HUES6 (cell line): ENCODE data around the gene EPB41.
"Not testable (repeated sequence)": the region's sequence is repeated elsewhere in the genome, so short reads cannot be mapped to it uniquely, and the experiment has no call there.

Experiments used
- H3K27ac ChIP-seq: 2 replicates; pipeline ENCODE4 v1.7.0; 2013; ENCODE audit warnings: low read depth, mild to moderate bottlenecking, low read length, inconsistent platforms
- H3K27me3 ChIP-seq: 2 replicates; pipeline ENCODE4 v1.6.1; 2013; ENCODE audit warnings: low read length; ENCODE audit not compliant: control insufficient read depth, insufficient read depth
- H3K36me3 ChIP-seq: 2 replicates; pipeline ENCODE4 v1.6.1; 2013; ENCODE audit warnings: low read length; ENCODE audit not compliant: control insufficient read depth, insufficient read depth
- H3K4me1 ChIP-seq: 2 replicates; pipeline ENCODE4 v1.6.1; 2013; ENCODE audit warnings: low read length; ENCODE audit not compliant: control insufficient read depth, insufficient read depth
- H3K4me3 ChIP-seq: 2 replicates; pipeline ENCODE4 v1.5.1; 2013; ENCODE audit warnings: low read depth, low read length
- H3K9ac ChIP-seq: one replicate; pipeline ENCODE4 v1.6.1; 2013; ENCODE audit warnings: mild to moderate bottlenecking, low read length
- H3K9me3 ChIP-seq: 2 replicates; pipeline ENCODE4 v1.6.1; 2013; ENCODE audit warnings: low read depth, low read length; ENCODE audit not compliant: control insufficient read depth, insufficient read depth

The EPB41 gene

DNA sequence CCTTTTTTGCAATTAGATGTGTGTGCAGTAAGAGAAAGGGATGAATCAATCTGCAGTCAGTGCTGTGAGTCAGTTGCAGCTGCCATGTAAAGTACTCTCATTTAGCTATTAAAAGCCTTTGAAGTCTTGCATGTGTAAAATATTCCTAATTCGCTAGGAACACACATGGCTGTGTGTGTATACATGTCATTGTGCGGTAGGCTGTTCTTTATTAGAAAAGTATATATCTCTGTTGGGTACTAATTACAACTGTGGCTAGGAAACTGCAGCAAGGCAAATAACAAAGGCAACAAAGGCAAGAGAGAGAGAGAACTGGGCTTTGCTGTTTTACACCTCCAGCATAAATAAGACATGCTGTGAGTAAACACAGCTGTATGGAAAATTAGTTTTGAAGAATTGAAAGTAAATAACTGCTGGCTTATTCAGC is 41.7 kb downstream of the EPB41 start:
- Histone ChIP-seq H3K27me3 (no peaks in the 10 kb centered on the region), H3K9ac (no peak overlapping the region), H3K4me3 (no peak overlapping the region), H3K27ac (no peak overlapping the region), H3K36me3 (no peaks in the 10 kb centered on the region), H3K9me3 (no peaks in the 10 kb centered on the region), H3K4me1 (peaks cover 10% of the 10 kb centered on the region)

DNA sequence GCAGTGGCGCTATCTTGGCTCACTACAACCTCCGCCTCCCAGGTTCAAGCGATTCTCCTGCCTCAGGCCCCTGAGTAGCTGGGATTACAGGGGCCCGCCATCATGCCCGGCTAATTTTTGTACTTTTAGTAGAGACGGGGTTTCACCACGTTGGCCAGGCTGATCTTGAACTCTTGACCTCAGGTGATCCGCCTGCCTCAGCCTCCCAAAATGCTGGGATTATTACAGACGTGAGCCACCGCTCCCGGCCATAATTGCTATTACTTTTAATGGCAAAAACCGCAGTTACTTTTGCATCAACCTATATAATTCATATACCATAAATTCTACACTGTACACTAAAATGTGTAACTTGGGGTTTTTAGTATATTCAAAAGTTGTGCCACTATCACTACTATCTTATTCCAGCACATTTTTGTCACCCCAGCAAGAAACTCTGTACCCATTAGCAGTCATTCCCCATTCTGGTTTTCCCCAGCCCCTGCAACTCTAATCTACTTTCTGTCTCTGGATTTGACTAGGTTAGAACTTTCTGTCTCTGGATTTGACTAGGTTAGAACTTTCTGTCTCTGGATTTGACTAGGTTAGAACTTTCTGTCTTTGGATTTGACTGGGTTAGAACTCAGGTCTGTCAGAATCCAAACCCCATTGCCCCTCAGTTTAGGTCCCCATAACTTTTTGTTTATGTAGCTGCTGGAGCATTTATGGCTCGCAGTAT is 47.9 kb downstream of the EPB41 start:
- H3K4me3 ChIP-seq, H3K27me3 ChIP-seq, H3K9me3 ChIP-seq, H3K9ac ChIP-seq, H3K36me3 ChIP-seq, H3K27ac ChIP-seq: not testable (repeated sequence)
- peaks cover 14% of the 10 kb centered on the region for H3K4me1 ChIP-seq

DNA sequence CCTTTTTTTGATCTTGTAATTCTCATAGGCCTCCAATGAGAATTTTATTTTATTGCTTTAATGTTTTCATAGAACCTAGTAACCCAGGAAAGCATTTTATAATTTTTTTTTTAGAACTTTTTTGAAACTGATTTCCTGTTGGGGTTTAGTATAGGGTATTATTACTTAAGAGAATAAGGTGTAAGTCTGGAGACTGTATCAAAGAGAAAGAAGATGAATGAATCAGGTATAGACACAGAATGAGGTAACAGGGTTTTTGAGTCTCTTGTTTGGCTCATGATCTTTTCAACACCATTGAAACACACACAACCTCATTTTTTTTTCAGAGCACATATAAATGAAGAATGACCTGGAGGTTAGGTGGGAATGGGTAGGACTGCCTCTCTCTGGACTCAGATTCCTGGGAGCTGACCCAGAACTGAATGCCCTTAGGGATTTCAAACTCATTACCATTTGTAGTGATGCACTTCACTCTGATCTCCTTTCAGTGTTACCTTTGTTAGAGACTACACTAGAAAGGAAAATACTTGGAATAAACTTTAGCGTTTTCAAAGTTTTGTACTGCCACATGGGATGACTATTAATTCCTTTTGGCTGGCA is 51.0 kb downstream of the EPB41 start:
- Histone ChIP-seq H3K36me3 (no peaks in the 10 kb centered on the region), H3K27me3 (no peaks in the 10 kb centered on the region), H3K9me3 (no peaks in the 10 kb centered on the region), H3K27ac (no peak overlapping the region), H3K4me1 (peaks cover 14% of the 10 kb centered on the region), H3K4me3 (no peak overlapping the region), H3K9ac (no peak overlapping the region)

DNA sequence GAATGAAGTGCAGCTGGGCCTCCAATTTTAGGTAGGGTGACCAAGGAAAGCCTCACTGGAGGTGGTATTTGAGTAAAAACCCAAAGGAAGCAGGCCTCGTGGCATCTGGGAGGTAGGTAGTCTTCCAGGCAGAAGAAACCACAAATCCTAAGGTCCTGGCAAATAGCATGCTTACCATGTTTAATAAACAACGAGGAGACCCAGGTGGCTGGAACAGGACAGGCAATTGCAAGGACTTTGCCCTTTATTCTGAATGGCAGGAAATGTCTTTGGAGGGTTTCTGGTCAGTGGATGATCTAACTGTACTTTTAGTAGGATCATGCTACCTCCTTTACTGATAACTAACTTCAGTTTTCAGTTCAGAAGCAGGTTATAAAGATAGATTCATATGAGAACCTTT is 52.2 kb downstream of the EPB41 start:
- Histone ChIP-seq H3K4me1 (peaks cover 14% of the 10 kb centered on the region), H3K27ac (no peak overlapping the region), H3K4me3 (no peak overlapping the region)

DNA sequence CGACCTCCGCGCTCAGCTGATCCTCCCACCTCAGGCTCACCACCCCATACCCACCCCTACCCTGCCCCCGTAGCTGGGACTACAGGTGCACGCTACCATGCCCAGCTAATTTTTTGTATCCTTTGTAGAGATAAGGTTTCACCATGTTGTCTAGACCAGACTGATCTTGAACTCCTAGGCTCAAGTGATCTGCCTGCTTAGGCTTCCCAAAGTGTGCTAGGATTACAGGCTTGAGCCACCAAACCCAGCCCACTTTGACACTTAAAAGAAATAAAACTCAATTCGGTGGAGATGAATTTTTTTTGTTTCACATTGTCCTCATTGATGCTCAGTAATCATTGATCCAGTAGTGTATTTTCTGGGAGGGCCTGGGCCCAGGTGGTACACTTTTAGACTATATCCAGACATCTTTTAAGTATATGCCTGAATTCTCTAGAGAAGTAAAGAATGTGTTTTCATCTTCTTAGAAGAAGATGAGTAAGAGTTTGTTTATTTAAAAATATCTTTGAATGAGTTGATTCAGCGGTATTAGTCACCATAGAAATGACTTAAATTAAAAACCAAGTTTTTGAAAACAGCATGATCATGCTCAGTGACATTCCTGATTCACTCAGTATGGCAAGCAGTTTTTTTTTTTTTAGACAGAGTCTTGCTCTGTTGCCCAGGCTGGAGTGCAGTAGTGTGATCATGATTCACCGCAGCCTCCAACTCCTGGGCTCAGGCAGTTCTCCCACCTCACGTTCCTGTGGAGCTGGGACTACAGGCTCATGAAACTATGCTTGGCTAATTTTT is 57.8 kb downstream of the EPB41 start:
- H3K9ac ChIP-seq = no peak overlapping the region
- no peaks in the 10 kb centered on the region for H3K36me3 ChIP-seq
- no peaks in the 10 kb centered on the region for H3K4me1 ChIP-seq
- no peaks in the 10 kb centered on the region for H3K9me3 ChIP-seq
- H3K4me3 ChIP-seq = no peak overlapping the region
- H3K27me3 ChIP-seq = no peaks in the 10 kb centered on the region
- no peak overlapping the region for H3K27ac ChIP-seq

More for the DNA sequence above, 52.2 kb downstream of the EPB41 start:
- H3K36me3 ChIP-seq = no peaks in the 10 kb centered on the region
- no peak overlapping the region for H3K9ac ChIP-seq
- no peaks in the 10 kb centered on the region for H3K9me3 ChIP-seq
- no peaks in the 10 kb centered on the region for H3K27me3 ChIP-seq

DNA sequence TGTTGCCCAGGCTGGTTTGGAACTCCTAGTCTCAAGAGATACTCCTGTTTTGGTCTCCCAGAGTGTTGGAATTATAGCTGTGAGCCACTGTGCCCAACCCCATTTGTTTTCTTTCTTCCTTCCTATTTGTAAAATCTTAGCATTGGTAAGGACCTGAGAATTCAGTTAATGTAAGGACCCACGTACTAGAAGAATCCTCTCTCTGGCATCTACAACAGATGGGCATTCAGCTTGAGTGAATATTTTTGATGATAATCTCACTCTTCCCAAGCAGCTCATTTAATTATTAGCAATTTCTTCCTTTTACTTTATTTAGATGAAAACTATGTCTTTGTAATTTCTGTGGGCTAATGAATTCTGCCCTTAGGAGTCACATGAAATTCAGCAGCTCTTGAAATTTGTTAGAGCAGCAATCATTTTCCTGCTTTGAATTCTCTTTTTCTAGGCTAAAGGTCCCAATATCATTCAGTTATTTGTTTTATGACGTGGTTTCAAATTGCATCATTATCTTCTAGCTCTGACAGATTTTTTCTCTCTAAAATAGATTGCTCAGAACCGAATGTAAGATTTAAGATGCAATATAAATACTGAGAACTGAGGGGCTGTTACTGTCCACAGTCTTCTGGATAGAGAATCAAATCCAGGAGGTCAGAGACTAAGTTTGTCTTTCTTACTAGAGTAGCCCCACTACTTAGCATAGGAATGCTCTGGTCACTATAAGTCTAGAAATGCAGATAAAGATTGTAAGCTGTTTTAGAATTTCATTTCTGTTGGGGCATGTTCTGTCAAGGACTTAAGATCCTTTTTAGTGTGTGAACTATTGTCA is 59.4 kb downstream of the EPB41 start:
- Histone ChIP-seq H3K27me3 (no peaks in the 10 kb centered on the region), H3K4me1 (no peaks in the 10 kb centered on the region), H3K27ac (no peak overlapping the region), H3K9me3 (no peaks in the 10 kb centered on the region), H3K4me3 (no peak overlapping the region), H3K36me3 (no peaks in the 10 kb centered on the region), H3K9ac (no peak overlapping the region)

DNA sequence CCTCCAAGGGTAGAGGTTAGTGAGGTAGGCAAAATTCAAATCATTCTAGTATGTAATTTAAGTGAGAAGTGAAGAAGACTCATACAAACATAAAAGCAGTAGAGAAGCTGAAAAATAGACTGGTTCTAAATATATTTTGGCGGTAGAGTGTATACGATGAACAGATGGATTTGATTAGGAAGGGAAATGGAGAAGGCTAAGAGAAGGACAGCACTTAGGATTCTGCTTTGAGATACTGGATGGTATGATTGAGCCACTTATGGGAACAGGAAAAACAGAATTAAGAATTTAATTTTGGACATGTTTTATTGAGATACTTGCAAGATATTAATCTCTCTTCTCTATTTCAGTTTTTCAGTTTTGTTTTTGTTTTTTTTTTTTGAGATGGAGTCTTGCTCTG is 60.1 kb downstream of the EPB41 start:
- no peaks in the 10 kb centered on the region for H3K4me1 ChIP-seq
- H3K27ac ChIP-seq = no peak overlapping the region
- no peak overlapping the region for H3K9ac ChIP-seq
- H3K4me3 ChIP-seq = no peak overlapping the region
- H3K9me3 ChIP-seq = no peaks in the 10 kb centered on the region
- H3K36me3 ChIP-seq = no peaks in the 10 kb centered on the region
- H3K27me3 ChIP-seq = no peaks in the 10 kb centered on the region

DNA sequence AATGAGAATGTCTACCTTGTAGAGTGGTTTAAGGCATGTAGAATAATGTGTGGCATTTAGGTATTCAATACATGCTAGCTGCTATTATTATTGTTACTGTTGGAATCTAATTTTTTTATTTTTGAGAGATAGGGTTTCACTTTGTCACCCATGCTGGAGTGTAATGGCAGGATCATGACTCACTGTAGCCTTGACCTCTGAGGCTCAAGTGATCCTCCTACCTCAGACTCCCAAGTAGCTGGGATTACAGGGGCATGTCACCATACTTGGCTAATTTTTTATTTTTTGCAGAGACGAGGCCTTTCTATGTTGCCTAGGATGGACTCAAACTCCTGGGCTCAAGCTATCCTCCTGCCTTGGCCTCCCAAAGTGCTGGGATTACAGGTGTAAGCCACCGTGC is 61.9 kb downstream of the EPB41 start:
- no peaks in the 10 kb centered on the region for H3K4me1 ChIP-seq

DNA sequence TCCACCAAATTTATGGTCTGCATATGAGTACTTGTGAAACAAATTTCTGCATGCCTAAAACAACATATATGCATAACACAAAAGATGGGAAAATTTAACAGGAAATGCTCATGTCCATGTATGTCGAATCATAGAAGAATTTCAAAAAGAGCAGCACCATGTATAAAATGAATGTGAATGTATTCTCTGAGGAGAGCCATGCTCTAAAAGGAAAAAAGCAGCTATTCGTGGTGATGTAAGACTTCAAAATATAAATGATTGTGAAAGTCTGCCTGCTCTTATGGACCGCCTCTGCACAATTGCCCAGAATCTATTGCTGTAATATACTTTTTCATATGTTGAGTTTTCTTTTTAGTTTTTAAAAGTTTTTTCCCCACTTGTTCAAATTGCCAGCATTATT is 66.8 kb downstream of the EPB41 start:
- H3K9ac ChIP-seq = no peak overlapping the region
- H3K27ac ChIP-seq = no peak overlapping the region
- no peaks in the 10 kb centered on the region for H3K9me3 ChIP-seq
- H3K4me1 ChIP-seq = peaks cover 20% of the 10 kb centered on the region
- H3K36me3 ChIP-seq = no peaks in the 10 kb centered on the region
- no peak overlapping the region for H3K4me3 ChIP-seq
- H3K27me3 ChIP-seq = no peaks in the 10 kb centered on the region

More for the DNA sequence above, 61.9 kb downstream of the EPB41 start:
- Histone ChIP-seq H3K36me3 (no peaks in the 10 kb centered on the region), H3K27me3 (no peaks in the 10 kb centered on the region), H3K9ac (no peak overlapping the region), H3K4me3 (no peak overlapping the region), H3K27ac (no peak overlapping the region), H3K9me3 (no peaks in the 10 kb centered on the region)

DNA sequence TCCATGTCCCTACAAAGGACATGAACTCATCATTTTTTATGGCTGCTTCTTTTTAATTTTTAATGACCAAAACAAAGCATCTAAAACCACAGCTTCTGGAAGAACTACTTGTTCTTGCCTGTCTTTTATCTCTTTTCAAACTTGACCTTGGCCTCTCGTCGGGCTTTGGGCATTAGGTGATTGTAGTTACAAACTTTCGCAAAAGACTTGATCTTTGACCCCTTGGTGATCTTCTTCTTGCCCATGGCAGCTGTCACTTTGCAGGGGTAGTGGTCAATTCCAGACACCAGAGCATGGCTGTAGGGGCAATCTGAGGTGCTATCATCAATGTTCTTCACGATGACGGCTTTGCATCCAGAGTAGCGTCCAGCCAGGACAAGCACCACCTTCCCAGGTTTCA is 67.8 kb downstream of the EPB41 start:
- Histone ChIP-seq H3K27me3 (no peaks in the 10 kb centered on the region), H3K4me1 (peaks cover 20% of the 10 kb centered on the region), H3K4me3 (no peak overlapping the region), H3K9me3 (no peaks in the 10 kb centered on the region), H3K9ac (no peak overlapping the region), H3K36me3 (no peaks in the 10 kb centered on the region), H3K27ac (no peak overlapping the region)
